GM12878 (cell line): ENCODE measurements around the gene CYP46A1. TPM values are rescaled to one million over a fixed set of nuclear protein-coding genes. Genes with fewer than 3 reads are reported as not detected.

Experiments
- ATAC-seq: fragments of 200-7000 bp; cut with Tn5 transposase; 3 replicates; pipeline ENCODE4 v1.9.1; 2020; ENCODE audit warnings: mild to moderate bottlenecking, moderate library complexity
- BruUV-seq: library from RNA; stranded (reverse); fragments of 400-500 nt; replicated peaks from 2 replicates; lab custom pipeline; 2021; lab: Mats Ljungman, UMichigan
- CTCF ChIA-PET: fragments of 300-600 bp; sonication (Branson Sonifier 250); formaldehyde crosslinking; extraction: SDS; loops from one replicate; lab custom pipeline; 2021; ENCODE audit warnings: inconsistent platforms; lab: Yijun Ruan, JAX
- POLR2A ChIA-PET: fragments of 350-600 bp; formaldehyde crosslinking; extraction: SDS; loops from one replicate; lab custom pipeline; 2021; ENCODE audit warnings: inconsistent platforms; lab: Charles Lee
- RAD21 ChIA-PET: fragments of 300-600 bp; sonication (Branson Sonifier 250); formaldehyde crosslinking; loops from one replicate; lab custom pipeline; 2023; ENCODE audit warnings: antibody characterized with exemption; ENCODE audit not compliant: unreplicated experiment; lab: Charles Lee
- SMC1A ChIA-PET: fragments of 300-600 bp; sonication (Branson Sonifier 250); formaldehyde crosslinking; loops from one replicate; lab custom pipeline; 2023; ENCODE audit not compliant: unreplicated experiment, uncharacterized antibody; lab: Charles Lee
- DNase-seq: peaks from one replicate; pipeline ENCODE4 v3.0.0-alpha.2; 2011; ENCODE audit warnings: low read depth, low spot score
- FAIRE-seq: peaks from 3 replicates; lab custom pipeline; 2011; peaks lifted over from hg19 to GRCh38; lab: Jason Lieb, UNC
- H2AFZ ChIP-seq: 2 replicates; pipeline ENCODE4 v1.6.0; 2011; ENCODE audit warnings: low read depth, low read length, control low read depth; ENCODE audit not compliant: control insufficient read depth
- H3K27ac ChIP-seq: 2 replicates; pipeline ENCODE4 v1.5.1; 2011; ENCODE audit warnings: control low read depth; ENCODE audit not compliant: control insufficient read depth, insufficient read depth
- H3K27me3 ChIP-seq, 2 experiments: replicated peaks in 1 of 2; 2 replicates each; pipeline versions ENCODE4 v1.6.0 to v1.6.1; 2011; ENCODE audit warnings: low read length in 1 of 2; ENCODE audit not compliant: control insufficient read depth in 2 of 2, insufficient read depth in 2 of 2
- H3K36me3 ChIP-seq, 2 experiments: 2 replicates each; pipeline ENCODE4 v1.5.1; 2011; ENCODE audit warnings: low read length in 1 of 2; ENCODE audit not compliant: control insufficient read depth in 2 of 2, insufficient read depth in 2 of 2
- H3K4me1 ChIP-seq: 2 replicates; pipeline ENCODE4 v1.6.1; 2011; ENCODE audit warnings: mild to moderate bottlenecking, low read length, moderate library complexity, mixed read lengths; ENCODE audit not compliant: control insufficient read depth, insufficient read depth
- H3K4me2 ChIP-seq: 2 replicates; pipeline ENCODE4 v1.6.0; 2011; ENCODE audit warnings: control low read depth; ENCODE audit not compliant: control insufficient read depth, insufficient read depth
- H3K4me3 ChIP-seq: fragments of 200-600 bp; sonication (generic); 2 replicates; pipeline ENCODE4 v1.5.1; 2016
- H3K79me2 ChIP-seq: 2 replicates; pipeline ENCODE4 v1.6.0; 2011; ENCODE audit warnings: low read length; ENCODE audit not compliant: control insufficient read depth, insufficient read depth
- H3K9ac ChIP-seq: 2 replicates; pipeline ENCODE4 v1.8.0; 2011; ENCODE audit warnings: low read length, control low read depth, mixed read lengths; ENCODE audit not compliant: control insufficient read depth, insufficient read depth
- H3K9me3 ChIP-seq: replicated peaks from 3 replicates; pipeline ENCODE4 v1.5.1; 2011; ENCODE audit warnings: mild to moderate bottlenecking, low read length; ENCODE audit not compliant: control insufficient read depth, insufficient read depth
- H4K20me1 ChIP-seq: 2 replicates; pipeline ENCODE4 v1.6.0; 2011; ENCODE audit not compliant: control insufficient read depth, insufficient read depth
- FOS ChIP-seq: IDR thresholded peaks from 3 replicates; pipeline ENCODE4 v1.6.1; 2011; ENCODE audit warnings: borderline replicate concordance; ENCODE audit not compliant: insufficient read length; ENCODE audit errors: extremely low read depth
- HCFC1 ChIP-seq: fragments of 150-350 bp; IDR thresholded peaks from 2 replicates; pipeline ENCODE4 v1.6.1; 2014; ENCODE audit warnings: low read length
- IKZF1 ChIP-seq: fragments of 450-650 bp; conservative IDR thresholded peaks from 2 replicates; pipeline ENCODE4 v1.6.1; 2017; ENCODE audit warnings: antibody characterized with exemption, mild to moderate bottlenecking
- KAT2A ChIP-seq: conservative IDR thresholded peaks from 2 replicates; pipeline ENCODE4 v1.6.1; 2011; ENCODE audit warnings: low read depth, low read length; ENCODE audit not compliant: control insufficient read depth
- KDM1A ChIP-seq: fragments of 200-600 bp; sonication (generic); IDR thresholded peaks from 2 replicates; pipeline ENCODE4 v1.6.1; 2016; ENCODE audit warnings: borderline replicate concordance
- MYC ChIP-seq: IDR thresholded peaks from 2 replicates; pipeline ENCODE4 v1.6.1; 2011; ENCODE audit warnings: mild to moderate bottlenecking, low read length, moderate library complexity, inconsistent platforms; ENCODE audit not compliant: insufficient read depth, insufficient replicate concordance, insufficient read length, severe bottlenecking
- NR2C2 ChIP-seq: IDR thresholded peaks from 2 replicates; pipeline ENCODE4 v1.6.1; 2011; ENCODE audit warnings: borderline replicate concordance, low read depth; ENCODE audit not compliant: control insufficient read depth, insufficient read length
- PML ChIP-seq: IDR thresholded peaks from 2 replicates; pipeline ENCODE4 v1.6.1; 2012; ENCODE audit warnings: low read length, inconsistent platforms
- POU2F2 ChIP-seq: IDR thresholded peaks from 3 replicates; pipeline ENCODE4 v1.6.1; 2011; ENCODE audit warnings: low read depth, mild to moderate bottlenecking, low read length, borderline replicate concordance
- SMAD5 ChIP-seq: IDR thresholded peaks from 2 replicates; pipeline ENCODE4 v1.6.1; 2016; ENCODE audit warnings: antibody characterized with exemption, low read depth
- TBL1XR1 ChIP-seq: IDR thresholded peaks from 2 replicates; pipeline ENCODE4 v1.6.1; 2012; ENCODE audit warnings: low read depth, low read length, improper control_type of control experiment
- TCF3 ChIP-seq: IDR thresholded peaks from 2 replicates; pipeline ENCODE4 v1.6.1; 2012; ENCODE audit warnings: low read depth, mild to moderate bottlenecking, low read length, borderline replicate concordance; ENCODE audit not compliant: insufficient read depth
- YY1 ChIP-seq: IDR thresholded peaks from 2 replicates; pipeline ENCODE4 v1.6.1; 2011; ENCODE audit warnings: low read depth, mild to moderate bottlenecking, low read length
- ZBED1 ChIP-seq: IDR thresholded peaks from 2 replicates; pipeline ENCODE4 v1.6.1; 2016; ENCODE audit warnings: borderline replicate concordance
- WGBS: methylation state at CpG from one replicate; pipeline ENCODE4 v1.1.6; 2016; ENCODE audit warnings: low lambda C conversion rate; ENCODE audit not compliant: insufficient replicate concordance, insufficient coverage; ENCODE audit errors: missing lambda C conversion rate; 5-methylcytosine and 5-hydroxymethylcytosine counted together
- in situ Hi-C: fragments of 300-500 bp; cut with MboI; formaldehyde crosslinking; loops from 9 replicates; pipeline ENCODE4 v1.14.3; 2018; ENCODE audit warnings: mixed read lengths
- intact Hi-C: fragments of 100-400 bp; cut with micrococcal nuclease; formaldehyde crosslinking; loops from one replicate; pipeline ENCODE4 v1.14.2; 2022; ENCODE audit not compliant: unreplicated experiment
- polyA plus RNA-seq, 11 experiments: library from polyadenylated mRNA; depleted of rRNA in 4 of 11; unstranded in 6 of 11; stranded (reverse) in 5 of 11; fragments of >200 nt; fragmentation: Nextera tagmentation in 4 of 11; fragmentation: Illumina TruSeq in 1 of 11; extraction: Ambion mirVana in 4 of 11; extraction: Trizol in 1 of 11; gene quantifications; 1 replicate in 1 of 11; 2 replicates in 10 of 11; pipeline versions ENCODE4 v1.2.1 to v1.2.3, GENCODE V29; 2011 to 2016; ENCODE audit warnings: inconsistent platforms in 2 of 11, missing spikeins in 2 of 11, low read depth in 1 of 11
- total RNA-seq, 4 experiments: library from RNA; depleted of rRNA in 3 of 4; stranded (reverse); fragments of >200 nt in 3 of 4; fragmentation: Illumina TruSeq in 1 of 4; extraction: Trizol in 1 of 4; gene quantifications; 2 replicates each; pipeline versions ENCODE4 v1.2.1 to v1.2.3, GENCODE V29; 2013 to 2021

CYP46A1 gene
- total and polyA plus RNA-seq, 10 of the 15 experiments (the other 5 are each of a cell fraction or from before 2014, with no cell fraction given), result 0.04 to 0.11 TPM; not detected in 8

DNA sequence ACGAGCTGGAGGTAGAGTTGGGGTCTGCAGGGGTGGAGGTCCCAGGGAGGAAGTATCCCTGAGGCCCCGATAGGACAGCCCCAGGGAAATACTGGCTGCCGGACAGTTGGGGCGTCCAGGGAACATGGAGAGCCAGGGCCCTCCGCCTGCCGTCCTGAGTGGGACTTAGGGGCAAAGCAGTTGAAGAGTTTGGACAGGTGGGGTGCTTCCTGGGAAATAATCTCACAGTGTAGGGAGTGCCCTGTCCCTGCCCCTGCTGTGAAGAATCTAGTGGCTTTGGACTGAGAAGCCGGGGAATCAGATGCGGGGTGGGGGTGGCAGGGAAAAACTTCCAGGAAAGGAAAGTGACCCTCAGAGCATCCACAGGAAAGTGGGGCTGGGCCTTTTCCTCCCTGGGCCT, 49.0 kb upstream of the CYP46A1 start:
- no peaks in the 10 kb centered on the region for H3K36me3 ChIP-seq
- H3K4me1 ChIP-seq, result no peaks in the 10 kb centered on the region
- no peak overlapping the region for H3K27ac ChIP-seq
- CTCF ChIA-PET, result no interaction called here
- H3K27me3 ChIP-seq, result peaks cover 0 to 1% of the 10 kb centered on the region in 2 experiments; a peak in 2 of 4 replicates
- no peak for DNase-seq
- H3K4me3 ChIP-seq, result no peak overlapping the region
- no peak overlapping the region for H3K4me2 ChIP-seq
- ATAC-seq, result no peak
- intact Hi-C loops, result no loop called here
- H3K79me2 ChIP-seq, result no peaks in the 10 kb centered on the region
- TF ChIP-seq YY1, result no peak
- TF ChIP-seq IKZF1, result no peak
- TF ChIP-seq KDM1A, result no peak
- no peak for TF ChIP-seq TBL1XR1
- TF ChIP-seq SMAD5, result no peak
- no peak for TF ChIP-seq NR2C2
- no peak for TF ChIP-seq MYC
- no peak for TF ChIP-seq KAT2A
- TF ChIP-seq PML, result no peak
- TF ChIP-seq POU2F2, result no peak
- no peak for TF ChIP-seq HCFC1
- TF ChIP-seq ZBED1, result no peak
- TF ChIP-seq TCF3, result no peak
- TF ChIP-seq FOS, result no peak
- RAD21 ChIA-PET, result no interaction called here
- H4K20me1 ChIP-seq, result no peaks in the 10 kb centered on the region
- SMC1A ChIA-PET, result no interaction called here
- BruUV-seq, result no TSS peak
- H2AFZ ChIP-seq, result no peak overlapping the region
- no peak overlapping the region for H3K9ac ChIP-seq
- FAIRE-seq, result no peak
- WGBS, result 53% methylated on average over 8 of the region's 8 CpGs
- in situ Hi-C loops, result no loop called here
- H3K9me3 ChIP-seq, result no peaks in the 10 kb centered on the region
- POLR2A ChIA-PET, result no interaction called here
